ENCODE data around the gene PDS5A.
"Not testable (repeated sequence)": the region's sequence is repeated elsewhere in the genome, so short reads cannot be mapped to it uniquely, and the experiment has no call there.

Gene PDS5A

DNA sequence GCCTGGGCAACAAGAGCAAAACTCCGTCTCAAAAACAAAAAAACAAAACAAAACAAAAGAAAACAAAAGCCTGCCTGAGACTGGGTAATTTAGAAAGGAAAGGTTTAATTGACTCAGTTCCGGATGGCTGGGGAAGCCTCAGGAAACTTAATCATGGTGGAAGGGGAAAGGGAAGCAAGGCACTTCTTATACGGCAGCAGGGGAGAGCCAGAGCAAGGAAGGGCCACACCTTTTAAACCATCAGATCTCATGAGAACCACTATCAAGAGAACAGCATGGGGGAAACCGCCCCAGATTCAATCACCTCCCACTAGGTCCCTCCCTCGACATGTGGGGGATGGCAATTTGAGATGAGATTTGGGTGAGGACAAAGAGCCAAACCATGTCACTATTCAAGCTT is 157.5 kb downstream of the PDS5A start:
- Histone ChIP-seq H3K36me3 (peaks cover 0 to 26% (median 6%) of the 10 kb centered on the region in 3 donors), H3K9me3 (no peaks in the 10 kb centered on the region), H3K27me3 (no peaks in the 10 kb centered on the region), H3K4me3 (no peak overlapping the region), H3K27ac (no peak overlapping the region), H3K4me1 (no peaks in the 10 kb centered on the region)
- TF ChIP-seq, protein P1, sequence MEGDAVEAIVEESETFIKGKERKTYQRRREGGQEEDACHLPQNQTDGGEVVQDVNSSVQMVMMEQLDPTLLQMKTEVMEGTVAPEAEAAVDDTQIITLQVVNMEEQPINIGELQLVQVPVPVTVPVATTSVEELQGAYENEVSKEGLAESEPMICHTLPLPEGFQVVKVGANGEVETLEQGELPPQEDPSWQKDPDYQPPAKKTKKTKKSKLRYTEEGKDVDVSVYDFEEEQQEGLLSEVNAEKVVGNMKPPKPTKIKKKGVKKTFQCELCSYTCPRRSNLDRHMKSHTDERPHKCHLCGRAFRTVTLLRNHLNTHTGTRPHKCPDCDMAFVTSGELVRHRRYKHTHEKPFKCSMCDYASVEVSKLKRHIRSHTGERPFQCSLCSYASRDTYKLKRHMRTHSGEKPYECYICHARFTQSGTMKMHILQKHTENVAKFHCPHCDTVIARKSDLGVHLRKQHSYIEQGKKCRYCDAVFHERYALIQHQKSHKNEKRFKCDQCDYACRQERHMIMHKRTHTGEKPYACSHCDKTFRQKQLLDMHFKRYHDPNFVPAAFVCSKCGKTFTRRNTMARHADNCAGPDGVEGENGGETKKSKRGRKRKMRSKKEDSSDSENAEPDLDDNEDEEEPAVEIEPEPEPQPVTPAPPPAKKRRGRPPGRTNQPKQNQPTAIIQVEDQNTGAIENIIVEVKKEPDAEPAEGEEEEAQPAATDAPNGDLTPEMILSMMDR (IDR thresholded peaks at IDR 0.05): no peak
- DNase-seq: no peak
- intact Hi-C loops (cut with DNase I; ENCODE audit: low total_unique reads): no loop called here

DNA sequence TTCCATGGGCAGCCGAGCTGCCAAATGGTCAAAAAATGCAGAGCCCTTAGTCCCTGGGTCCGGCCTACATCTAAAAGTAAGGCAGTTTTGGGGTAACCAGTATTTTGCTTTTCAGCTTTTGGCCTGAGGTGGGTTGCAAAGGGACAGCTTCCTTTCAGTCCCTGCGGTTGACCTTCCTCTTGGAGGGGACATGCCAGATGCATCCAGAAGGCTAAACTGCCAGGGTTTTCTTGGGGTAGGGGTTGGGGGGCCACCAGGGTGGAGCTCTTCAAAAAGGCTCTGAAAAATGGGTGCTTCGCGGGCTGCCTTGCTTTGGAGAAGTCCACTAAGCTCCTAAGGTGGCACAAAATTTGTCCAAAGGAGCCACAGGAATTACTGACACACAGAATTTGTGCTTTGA is 159.1 kb downstream of the PDS5A start:
- Histone ChIP-seq H3K4me3 (no peak overlapping the region), H3K27ac (no peak overlapping the region), H3K27me3 (no peaks in the 10 kb centered on the region), H3K4me1 (no peaks in the 10 kb centered on the region), H3K36me3 (peaks cover 0 to 16% (median 6%) of the 10 kb centered on the region in 3 donors), H3K9me3 (no peaks in the 10 kb centered on the region)
- TF ChIP-seq, protein P1 (IDR thresholded peaks at IDR 0.05): no peak
- intact Hi-C loops (cut with DNase I; ENCODE audit: low total_unique reads): no loop called here
- no peak for DNase-seq

DNA sequence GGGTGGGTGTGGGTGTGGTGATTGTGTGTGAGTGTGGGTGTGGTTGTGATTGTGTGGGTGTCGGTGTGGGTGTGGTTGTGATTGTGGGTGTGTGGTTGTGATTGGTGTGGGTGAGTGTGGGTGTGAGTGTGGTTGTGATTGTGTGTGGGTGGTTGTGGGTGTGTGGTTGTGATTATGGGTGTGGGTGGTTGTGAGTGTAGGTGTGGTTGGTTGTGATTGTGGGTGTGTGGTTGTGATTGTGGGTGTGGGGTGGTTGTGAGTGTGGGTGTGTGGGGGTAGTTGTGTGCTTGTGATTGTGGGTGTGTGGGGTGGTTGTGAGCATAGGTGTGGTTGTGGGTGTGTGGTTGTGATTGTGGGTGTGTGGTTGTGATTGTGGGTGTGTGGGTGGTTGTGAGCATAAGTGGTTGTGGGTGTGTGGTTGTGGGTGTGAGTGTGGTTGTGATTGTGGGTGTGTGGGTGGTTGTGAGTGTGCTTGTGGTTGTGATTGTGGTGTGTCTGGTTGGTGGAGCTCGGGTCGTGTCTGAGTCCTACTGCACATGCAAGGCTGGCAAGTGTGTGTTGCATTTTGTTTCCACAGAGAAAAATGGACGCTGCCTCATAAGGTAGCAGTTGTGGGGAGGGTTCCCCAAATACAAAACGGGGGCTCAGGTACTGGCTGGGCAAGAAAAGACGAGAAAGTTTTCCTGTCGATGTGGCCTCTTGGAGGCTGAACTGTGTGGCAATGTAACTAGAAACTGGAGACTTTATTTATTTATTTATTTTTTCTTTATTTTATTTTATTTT is 163.1 kb downstream of the PDS5A start:
- intact Hi-C loops (cut with DNase I; ENCODE audit: low total_unique reads): no loop called here
- no peaks in the 10 kb centered on the region for H3K27me3 ChIP-seq
- no peak overlapping the region for H3K27ac ChIP-seq
- DNase-seq: no peak
- no peaks in the 10 kb centered on the region for H3K9me3 ChIP-seq
- H3K36me3 ChIP-seq: no peaks in the 10 kb centered on the region
- TF ChIP-seq, protein P1 (IDR thresholded peaks at IDR 0.05): no peak
- H3K4me3 ChIP-seq: no peak overlapping the region
- H3K4me1 ChIP-seq: no peaks in the 10 kb centered on the region

DNA sequence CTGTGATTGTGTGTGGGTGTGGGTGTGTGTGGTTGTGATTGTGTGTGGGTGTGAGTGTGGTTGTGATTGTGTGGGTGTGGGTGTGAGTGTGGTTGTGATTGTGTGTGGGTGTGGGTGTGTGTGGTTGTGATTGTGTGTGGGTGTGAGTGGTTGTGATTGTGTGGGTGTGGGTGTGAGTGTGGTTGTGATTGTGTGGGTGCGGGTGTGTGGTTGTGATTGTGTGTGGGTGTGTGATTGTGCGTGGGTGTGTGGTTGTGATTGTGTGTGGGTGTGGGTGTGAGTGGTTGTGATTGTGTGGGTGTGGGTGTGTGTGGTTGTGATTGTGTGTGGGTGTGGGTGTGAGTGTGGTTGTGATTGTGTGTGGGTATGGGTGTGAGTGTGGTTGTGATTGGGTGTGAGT is 163.9 kb downstream of the PDS5A start:
- H3K4me3 ChIP-seq; H3K36me3 ChIP-seq; H3K4me1 ChIP-seq; H3K27ac ChIP-seq; intact Hi-C loops (cut with DNase I; ENCODE audit: low total_unique reads); H3K9me3 ChIP-seq; H3K27me3 ChIP-seq; DNase-seq: not testable (repeated sequence)

DNA sequence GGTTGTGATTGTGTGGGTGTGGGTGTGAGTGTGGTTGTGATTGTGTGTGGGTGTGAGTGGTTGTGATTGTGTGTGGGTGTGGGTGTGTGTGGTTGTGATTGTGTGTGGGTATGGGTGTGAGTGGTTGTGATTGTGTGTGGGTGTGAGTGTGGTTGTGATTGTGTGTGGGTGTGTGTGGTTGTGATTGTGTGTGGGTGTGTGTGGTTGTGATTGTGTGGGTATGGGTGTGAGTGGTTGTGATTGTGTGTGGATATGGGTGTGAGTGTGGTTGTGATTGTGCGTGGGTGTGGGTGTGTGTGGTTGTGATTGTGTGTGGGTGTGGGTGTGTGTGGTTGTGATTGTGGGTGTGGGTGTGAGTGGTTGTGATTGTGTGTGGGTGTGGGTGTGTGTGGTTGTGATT is 164.7 kb downstream of the PDS5A start:
- H3K9me3 ChIP-seq; H3K36me3 ChIP-seq; intact Hi-C loops (cut with DNase I; ENCODE audit: low total_unique reads); H3K27me3 ChIP-seq; H3K4me1 ChIP-seq; H3K4me3 ChIP-seq; H3K27ac ChIP-seq; DNase-seq: not testable (repeated sequence)

DNA sequence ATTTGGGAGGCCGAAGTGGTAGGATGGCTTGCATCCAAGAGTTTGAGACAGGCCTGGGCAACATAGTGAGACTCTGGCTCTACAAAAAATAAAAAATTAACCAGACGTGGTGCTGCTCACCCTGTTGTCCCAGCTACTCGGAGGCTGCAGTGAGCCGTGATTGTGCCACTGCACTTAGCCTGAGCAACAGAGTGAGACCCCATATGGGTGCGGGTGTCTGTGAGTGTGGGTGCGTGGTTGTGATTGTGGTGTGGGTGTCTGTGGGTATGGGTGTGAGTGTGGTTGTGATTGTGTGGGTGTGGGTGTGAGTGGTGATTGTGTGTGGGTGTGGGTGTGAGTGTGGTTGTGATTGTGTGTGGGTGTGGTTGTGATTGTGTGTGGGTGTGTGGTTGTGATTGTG is 165.2 kb downstream of the PDS5A start:
- intact Hi-C loops (cut with DNase I; ENCODE audit: low total_unique reads): no loop called here
- no peak overlapping the region for H3K4me3 ChIP-seq
- no peak overlapping the region for H3K27ac ChIP-seq
- H3K9me3 ChIP-seq: no peaks in the 10 kb centered on the region
- H3K36me3 ChIP-seq: no peaks in the 10 kb centered on the region
- TF ChIP-seq, protein P1 (IDR thresholded peaks at IDR 0.05): no peak
- no peaks in the 10 kb centered on the region for H3K27me3 ChIP-seq
- no peaks in the 10 kb centered on the region for H3K4me1 ChIP-seq
- DNase-seq: no peak
